ENCODE results near the gene RPS28.

Gene RPS28

GRCh38 chr19:8366121-8366581 lies 44.9 kb downstream of the RPS28 start:
- no peak for DNase-seq

GRCh38 chr19:8366961-8367326 lies 45.6 kb downstream of the RPS28 start:
- TF ChIP-seq GATA1 (IDR thresholded peaks at IDR 0.05; ENCODE audit: low read depth, low read length): no peak
- TF ChIP-seq POLR2A (IDR thresholded peaks at IDR 0.05; ENCODE audit: low read length): no peak
- DNase-seq: no peak

More at GRCh38 chr19:8366121-8366581, 44.9 kb downstream of the RPS28 start:
- no peak for TF ChIP-seq POLR2A (IDR thresholded peaks at IDR 0.05; ENCODE audit: low read length)
- TF ChIP-seq GATA1 (IDR thresholded peaks at IDR 0.05; ENCODE audit: low read depth, low read length): no peak

GRCh38 chr19:8367327-8368001 lies 46.2 kb downstream of the RPS28 start:
- no peak for TF ChIP-seq GATA1 (IDR thresholded peaks at IDR 0.05; ENCODE audit: low read depth, low read length)
- TF ChIP-seq POLR2A (IDR thresholded peaks at IDR 0.05; ENCODE audit: low read length): no peak
- no peak for DNase-seq

GRCh38 chr19:8370176-8371010 lies 49.1 kb downstream of the RPS28 start:
- no peak for TF ChIP-seq GATA1 (IDR thresholded peaks at IDR 0.05; ENCODE audit: low read depth, low read length)
- no peak for TF ChIP-seq POLR2A (IDR thresholded peaks at IDR 0.05; ENCODE audit: low read length)
- peak in 1 of 2 experiments; percentile 37 for DNase-seq

GRCh38 chr19:8371011-8371804 lies 49.9 kb downstream of the RPS28 start:
- DNase-seq: peak; percentile 78 to 85
- TF ChIP-seq POLR2A (IDR thresholded peaks at IDR 0.05; ENCODE audit: low read length): no peak
- no peak for TF ChIP-seq GATA1 (IDR thresholded peaks at IDR 0.05; ENCODE audit: low read depth, low read length)

Measured in erythroblast (primary cell).